WTC11 (cell line): ENCODE results near the gene RIOX2. TPM values are rescaled to one million over a fixed set of nuclear protein-coding genes. Genes with fewer than 3 reads are reported as not detected.

Experiments used
- ATAC-seq: fragments of 200-7000 bp; cut with Tn5 transposase; 2 replicates; pipeline ENCODE4 v1.10.0; 2021; ENCODE audit warnings: mild to moderate bottlenecking, moderate library complexity
- CTCF ChIA-PET: fragments of 300-600 bp; sonication (Branson Sonifier 250); formaldehyde crosslinking; loops from one replicate; lab custom pipeline; 2021; ENCODE audit warnings: antibody characterized with exemption; lab: Charles Lee
- POLR2A ChIA-PET: fragments of 350-600 bp; sonication (Branson Sonifier 250); formaldehyde crosslinking; loops from one replicate; lab custom pipeline; 2021; ENCODE audit warnings: antibody characterized with exemption; lab: Charles Lee
- DNase-seq: peaks from one replicate; pipeline ENCODE4 v3.0.0; 2021; ENCODE audit warnings: low spot score
- H3K27ac Mint-ChIP-seq: 2 replicates; pipeline ENCODE4 v1.8.0; 2021; ENCODE audit warnings: mixed read lengths
- H3K27me3 Mint-ChIP-seq: 2 replicates; pipeline ENCODE4 v1.8.0; 2021; ENCODE audit warnings: low read depth, mild to moderate bottlenecking, moderate library complexity, mixed read lengths
- H3K36me3 Mint-ChIP-seq: 2 replicates; pipeline ENCODE4 v1.8.0; 2021; ENCODE audit warnings: mixed read lengths
- H3K4me1 Mint-ChIP-seq: 2 replicates; pipeline ENCODE4 v1.8.0; 2022; ENCODE audit warnings: mixed read lengths
- H3K4me3 Mint-ChIP-seq: 2 replicates; pipeline ENCODE4 v1.8.0; 2021; ENCODE audit warnings: mild to moderate bottlenecking, moderate library complexity, mixed read lengths
- H3K9me3 Mint-ChIP-seq: 2 replicates; pipeline ENCODE4 v1.8.0; 2021; ENCODE audit warnings: mixed read lengths
- CDX4 ChIP-seq: fragments of 250-450 bp; sonication (Bioruptor Pico); IDR thresholded peaks from 2 replicates; pipeline ENCODE4 v1.9.0; 2021; ENCODE audit warnings: moderate library complexity, mild to moderate bottlenecking, inconsistent platforms, borderline replicate concordance
- ERG ChIP-seq: fragments of 250-450 bp; sonication (Bioruptor Pico); IDR thresholded peaks from 2 replicates; pipeline ENCODE4 v1.8.0; 2021; ENCODE audit warnings: mild to moderate bottlenecking
- FOXK1 ChIP-seq: sonication (generic); formaldehyde crosslinking; IDR thresholded peaks from 2 replicates; pipeline ENCODE4 v1.8.0; 2022; ENCODE audit warnings: mild to moderate bottlenecking, moderate library complexity, missing genetic modification reagents
- GTF2I ChIP-seq: fragments of 250-450 bp; sonication (Bioruptor Pico); conservative IDR thresholded peaks from 2 replicates; pipeline ENCODE4 v1.4.0; 2021; ENCODE audit warnings: mild to moderate bottlenecking
- IRF1 ChIP-seq: sonication (generic); formaldehyde crosslinking; IDR thresholded peaks from 2 replicates; pipeline ENCODE4 v1.8.0; 2023; ENCODE audit warnings: missing genetic modification reagents
- KAT7 ChIP-seq: sonication (generic); formaldehyde crosslinking; IDR thresholded peaks from 2 replicates; pipeline ENCODE4 v1.8.1; 2023; ENCODE audit warnings: missing genetic modification reagents, mild to moderate bottlenecking, borderline replicate concordance
- NR2C2 ChIP-seq: sonication (generic); formaldehyde crosslinking; IDR thresholded peaks from 2 replicates; pipeline ENCODE4 v1.8.0; 2022; ENCODE audit warnings: mild to moderate bottlenecking, missing genetic modification reagents
- NR3C1 ChIP-seq: sonication (generic); formaldehyde crosslinking; conservative IDR thresholded peaks from 2 replicates; pipeline ENCODE4 v1.8.1; 2023; ENCODE audit warnings: low read depth, mild to moderate bottlenecking, missing genetic modification reagents
- PRRX2 ChIP-seq: fragments of 250-450 bp; sonication (Bioruptor Pico); IDR thresholded peaks from 2 replicates; pipeline ENCODE4 v1.8.0; 2021; ENCODE audit warnings: mild to moderate bottlenecking
- RELA ChIP-seq: sonication (generic); formaldehyde crosslinking; IDR thresholded peaks from 2 replicates; pipeline ENCODE4 v1.8.1; 2022; ENCODE audit warnings: missing genetic modification reagents, mild to moderate bottlenecking, borderline replicate concordance
- SMAD3 ChIP-seq: sonication (generic); formaldehyde crosslinking; IDR thresholded peaks from 2 replicates; pipeline ENCODE4 v1.8.0; 2022; ENCODE audit warnings: missing genetic modification reagents, mild to moderate bottlenecking, borderline replicate concordance
- STAT6 ChIP-seq: sonication (generic); formaldehyde crosslinking; conservative IDR thresholded peaks from 2 replicates; pipeline ENCODE4 v1.8.1; 2023; ENCODE audit warnings: mild to moderate bottlenecking, low read depth, missing genetic modification reagents, moderate library complexity
- TEAD4 ChIP-seq: sonication (generic); formaldehyde crosslinking; IDR thresholded peaks from 2 replicates; pipeline ENCODE4 v1.8.0; 2022; ENCODE audit warnings: mild to moderate bottlenecking, missing genetic modification reagents
- ZNF121 ChIP-seq: sonication (generic); formaldehyde crosslinking; IDR thresholded peaks from 2 replicates; pipeline ENCODE4 v1.8.0; 2023; ENCODE audit warnings: missing genetic modification reagents
- ZNF263 ChIP-seq: sonication (generic); formaldehyde crosslinking; IDR thresholded peaks from 2 replicates; pipeline ENCODE4 v1.8.1; 2022; ENCODE audit warnings: low read depth, mild to moderate bottlenecking, moderate library complexity, missing genetic modification reagents
- ZNF317 ChIP-seq: sonication (generic); formaldehyde crosslinking; IDR thresholded peaks from 2 replicates; pipeline ENCODE4 v1.8.1; 2023; ENCODE audit warnings: low read depth, mild to moderate bottlenecking, moderate library complexity, missing genetic modification reagents, borderline replicate concordance
- total RNA-seq: library from RNA; stranded (reverse); gene quantifications from 3 replicates; pipeline ENCODE4 v1.2.3, GENCODE V29; 2021
- TF ChIP-seq, protein P1 (sequence below): sonication (generic); formaldehyde crosslinking; IDR thresholded peaks from 2 replicates; pipeline ENCODE4 v1.8.1; 2022; ENCODE audit warnings: mild to moderate bottlenecking, moderate library complexity, missing genetic modification reagents

Gene RIOX2
- total RNA-seq, 1 experiment from 2014 or later: 11.0 TPM

DNA sequence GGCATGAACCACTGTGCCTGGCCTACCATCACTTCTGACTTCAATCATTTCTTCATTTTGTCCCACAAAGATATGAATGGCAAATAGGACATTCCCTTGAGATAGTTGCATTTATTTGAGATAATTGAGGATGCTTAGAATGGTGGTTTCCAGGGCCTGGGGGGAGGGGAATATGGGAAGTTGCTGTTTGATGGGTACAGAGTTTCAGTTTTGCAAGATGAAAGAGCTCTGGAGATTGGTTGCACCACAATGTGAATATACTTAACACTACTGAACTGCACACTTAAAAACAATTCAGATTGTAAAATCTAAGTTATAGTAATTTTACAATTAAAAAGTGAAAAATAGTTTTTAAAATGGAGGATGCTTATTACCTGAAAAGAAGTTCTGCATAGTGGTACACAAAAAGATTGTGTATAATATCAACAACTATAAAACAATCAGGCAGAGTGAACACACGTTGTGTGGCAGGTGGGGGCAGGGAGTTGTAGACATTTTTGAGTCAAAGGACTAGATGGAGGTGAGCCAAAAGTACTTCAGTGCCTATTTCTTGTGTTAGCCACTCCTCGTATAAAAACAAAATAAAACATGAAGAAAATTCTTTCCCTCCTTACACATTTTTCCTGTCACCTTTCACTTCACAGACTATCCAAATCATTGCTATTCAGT is 18.5 kb upstream of the RIOX2 start:
- POLR2A ChIA-PET: interaction anchor here (0.5 kb wide), 1 partner anchor 45 kb away, joined by 3 read pairs; no protein-coding TSS in a partner anchor
- Mint-ChIP-seq H3K4me1 (peaks cover 29% of the 10 kb centered on the region), H3K27me3 (no peaks in the 10 kb centered on the region), H3K4me3 (no peak overlapping the region), H3K27ac (no peak overlapping the region), H3K9me3 (peaks cover 10% of the 10 kb centered on the region), H3K36me3 (no peaks in the 10 kb centered on the region)
- CTCF ChIA-PET: interaction anchor here (0.6 kb wide), 1 partner anchor 1467 kb away, joined by 3 read pairs; no protein-coding TSS in a partner anchor
- no peak for DNase-seq
- no peak for TF ChIP-seq ZNF263 (CRISPR knock-in tag)
- no peak for TF ChIP-seq CDX4 (CRISPR knock-in tag)
- no peak for TF ChIP-seq NR3C1 (CRISPR knock-in tag)
- TF ChIP-seq STAT6 (CRISPR knock-in tag): no peak
- no peak for TF ChIP-seq ZNF317 (CRISPR knock-in tag)
- TF ChIP-seq NR2C2 (CRISPR knock-in tag): no peak
- no peak for TF ChIP-seq GTF2I (CRISPR knock-in tag)
- ATAC-seq: no peak

GRCh38 chr3:97988784-97989568 is 16.7 kb upstream of the RIOX2 start:
- H3K4me3 Mint-ChIP-seq: no peak overlapping the region
- H3K36me3 Mint-ChIP-seq: no peaks in the 10 kb centered on the region
- POLR2A ChIA-PET: no interaction called here
- no peak overlapping the region for H3K27ac Mint-ChIP-seq
- ATAC-seq (no peak), DNase-seq (no peak)
- no peak for TF ChIP-seq IRF1 (CRISPR knock-in tag)
- TF ChIP-seq FOXK1 (CRISPR knock-in tag): no peak
- no peak for TF ChIP-seq CDX4 (CRISPR knock-in tag)
- TF ChIP-seq TEAD4 (CRISPR knock-in tag): no peak
- TF ChIP-seq STAT6 (CRISPR knock-in tag): no peak
- peaks cover 10% of the 10 kb centered on the region for H3K9me3 Mint-ChIP-seq
- CTCF ChIA-PET: no interaction called here
- peaks cover 24% of the 10 kb centered on the region for H3K4me1 Mint-ChIP-seq
- H3K27me3 Mint-ChIP-seq: no peaks in the 10 kb centered on the region

DNA sequence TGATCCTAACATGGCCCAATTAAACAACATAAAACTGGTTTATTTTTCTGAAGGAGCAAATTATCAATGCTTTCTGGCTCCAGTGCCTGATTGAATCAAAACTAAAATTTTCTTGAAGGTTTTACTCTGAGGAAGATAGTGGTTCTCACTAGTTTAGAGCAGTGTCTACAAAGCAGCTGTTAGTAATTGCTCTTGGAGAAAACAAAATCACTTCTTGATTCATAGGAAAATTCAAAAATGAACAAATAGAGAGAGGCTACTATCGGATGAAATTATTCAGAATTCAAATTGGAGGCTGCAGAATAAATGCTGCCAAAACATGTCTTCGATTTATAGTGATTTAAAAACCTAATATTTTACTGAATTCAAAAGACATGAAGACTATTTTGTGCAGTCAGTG is 15.1 kb upstream of the RIOX2 start:
- H3K9me3 Mint-ChIP-seq: peaks cover 10% of the 10 kb centered on the region
- H3K4me3 Mint-ChIP-seq: no peak overlapping the region
- CTCF ChIA-PET: interaction anchor here (0.8 kb wide), 1 partner anchor 36 kb away, joined by 3 read pairs; no protein-coding TSS in a partner anchor
- H3K27ac Mint-ChIP-seq: no peak overlapping the region
- H3K4me1 Mint-ChIP-seq: peaks cover 7% of the 10 kb centered on the region
- no peaks in the 10 kb centered on the region for H3K27me3 Mint-ChIP-seq
- no peak for DNase-seq
- ATAC-seq: no peak
- POLR2A ChIA-PET: no interaction called here
- H3K36me3 Mint-ChIP-seq: no peaks in the 10 kb centered on the region
- TF ChIP-seq FOXK1 (CRISPR knock-in tag) (no peak), ERG (CRISPR knock-in tag) (no peak), TEAD4 (CRISPR knock-in tag) (no peak), SMAD3 (CRISPR knock-in tag) (no peak), PRRX2 (no peak), KAT7 (CRISPR knock-in tag) (no peak), ZNF121 (CRISPR knock-in tag) (no peak), RELA (CRISPR knock-in tag) (no peak), CDX4 (CRISPR knock-in tag) (no peak)
- TF ChIP-seq, protein P1, sequence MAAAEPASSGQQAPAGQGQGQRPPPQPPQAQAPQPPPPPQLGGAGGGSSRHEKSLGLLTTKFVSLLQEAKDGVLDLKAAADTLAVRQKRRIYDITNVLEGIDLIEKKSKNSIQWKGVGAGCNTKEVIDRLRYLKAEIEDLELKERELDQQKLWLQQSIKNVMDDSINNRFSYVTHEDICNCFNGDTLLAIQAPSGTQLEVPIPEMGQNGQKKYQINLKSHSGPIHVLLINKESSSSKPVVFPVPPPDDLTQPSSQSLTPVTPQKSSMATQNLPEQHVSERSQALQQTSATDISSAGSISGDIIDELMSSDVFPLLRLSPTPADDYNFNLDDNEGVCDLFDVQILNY: no peak
